DLD1 (cell line): ENCODE measurements around the gene CMKLR1.

ENCODE experiments used
- in situ Hi-C: cut with HindIII; loops from 2 replicates; pipeline ENCODE4 v1.10.0; 2017; ENCODE audit warnings: low sequenced_read_pairs

The CMKLR1 gene

DNA sequence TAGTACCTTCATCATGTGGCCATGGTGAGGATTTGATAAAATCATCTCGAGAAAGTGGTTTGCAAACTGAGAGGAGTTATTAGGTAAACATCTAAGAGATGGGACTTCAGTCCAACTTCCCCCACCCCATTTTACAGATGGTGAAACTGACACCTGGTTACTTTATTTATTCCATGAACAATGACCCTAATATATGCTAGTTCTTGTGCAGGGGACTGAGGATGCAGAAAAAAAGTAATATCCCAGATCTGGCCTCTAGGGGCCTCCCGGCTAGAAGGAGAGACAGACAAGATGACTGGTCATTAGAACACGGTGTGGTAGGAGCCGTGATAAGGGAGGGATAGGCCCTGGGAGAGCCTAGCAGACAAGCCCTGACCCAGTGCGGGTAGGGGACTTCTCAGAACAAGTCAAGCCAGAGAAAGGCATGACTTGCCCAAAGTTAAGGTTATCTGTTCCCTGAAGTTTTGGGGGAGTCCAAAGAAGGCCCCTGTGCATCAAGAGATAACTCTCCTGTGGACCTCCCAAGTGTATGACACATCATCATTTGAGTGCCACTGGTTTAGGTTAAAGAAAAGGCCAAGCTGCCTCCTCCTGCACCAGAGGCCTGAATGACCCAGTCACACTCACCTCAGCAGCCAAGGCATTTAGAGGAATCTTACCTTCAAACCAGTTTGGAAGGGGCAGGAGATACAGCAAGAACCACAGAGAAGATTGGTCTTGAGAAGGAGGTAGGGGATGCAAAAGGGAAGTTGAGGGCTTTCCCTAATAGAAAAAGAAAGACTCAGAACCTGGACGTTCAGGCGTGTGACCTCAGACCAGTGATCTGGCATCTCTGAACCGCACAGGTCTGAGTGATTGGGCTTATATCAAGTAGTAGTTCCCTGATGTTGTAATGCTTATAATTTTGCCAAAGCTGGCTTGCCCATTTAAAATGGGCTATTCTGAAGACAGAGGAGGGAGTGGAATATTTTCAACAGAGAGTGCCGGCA is 1.6 kb downstream of the CMKLR1 start:
- in situ Hi-C loops, result no loop called here

DNA sequence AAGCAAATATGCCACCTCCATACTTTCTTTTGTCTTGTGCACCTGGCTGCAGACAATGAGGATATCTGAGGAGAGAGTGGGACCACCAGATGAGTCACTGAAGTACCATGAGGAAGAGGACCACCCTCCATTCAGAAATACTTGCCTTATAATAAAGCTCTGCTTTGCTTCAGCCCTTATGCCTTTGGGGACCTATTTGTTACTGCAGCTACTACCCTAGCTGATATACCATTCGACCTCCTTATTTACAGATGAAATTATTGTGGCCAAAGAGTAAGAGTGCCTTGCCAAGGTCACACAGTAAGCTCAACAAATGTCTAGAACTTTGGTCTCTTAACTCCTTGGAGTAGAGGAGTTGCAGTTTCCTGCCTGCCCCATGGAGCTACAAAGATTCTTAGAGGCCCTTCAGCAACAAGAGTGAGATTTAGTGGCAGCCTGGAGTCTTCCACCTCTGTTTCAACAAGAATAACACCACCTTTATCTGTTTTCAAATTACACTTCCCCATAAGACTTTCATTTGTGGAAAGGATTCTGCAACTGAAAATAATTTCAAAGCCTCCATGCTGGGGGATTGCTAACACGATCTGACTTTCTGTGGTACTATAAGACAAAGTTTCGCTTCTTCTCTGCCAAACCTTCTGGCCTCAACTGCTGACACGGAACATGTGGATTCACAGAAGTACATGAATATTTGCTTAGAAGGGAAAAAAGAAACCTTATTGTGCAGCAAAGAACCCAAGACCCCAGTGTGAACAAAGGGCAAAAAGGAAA is 3.6 kb downstream of the CMKLR1 start:
- in situ Hi-C loops, result no loop called here

DNA sequence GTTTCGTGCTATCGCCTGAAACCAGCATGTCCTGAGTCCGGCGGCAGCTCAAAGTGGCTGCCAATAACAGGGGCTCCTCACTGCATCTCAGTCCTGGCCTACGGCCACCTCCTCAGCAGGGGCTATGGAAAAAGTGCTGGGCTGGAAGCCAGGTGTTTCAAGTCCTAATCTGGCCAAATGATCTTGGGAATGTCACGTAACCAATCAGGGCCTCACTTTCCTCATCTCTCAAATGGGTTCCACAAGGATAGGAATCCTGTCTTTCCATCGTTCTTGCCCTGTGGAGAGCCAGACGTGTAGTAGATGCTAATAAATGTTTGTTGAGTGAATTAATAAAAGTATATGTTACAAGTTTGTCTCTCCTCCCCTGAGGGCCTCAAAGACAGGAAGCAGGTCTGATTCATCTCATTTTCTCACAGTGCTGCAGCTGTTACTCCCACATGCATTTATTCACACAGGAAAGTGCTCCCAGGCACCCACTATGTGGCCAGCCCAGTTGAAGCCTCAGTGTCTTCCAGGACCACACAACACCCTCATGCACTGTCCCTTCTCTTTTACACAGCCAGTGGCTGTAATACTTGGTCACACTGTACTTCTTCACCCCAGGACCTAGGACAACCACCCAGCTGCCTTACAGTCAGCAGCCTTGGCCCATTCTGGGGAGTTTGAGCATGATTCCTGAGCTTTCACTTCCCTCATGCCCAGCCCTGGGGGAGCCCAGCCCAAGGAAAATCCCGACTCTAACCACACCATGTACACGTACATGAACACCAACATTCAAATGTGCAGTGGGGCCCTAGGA is 5.0 kb downstream of the CMKLR1 start:
- in situ Hi-C loops, result no loop called here

DNA sequence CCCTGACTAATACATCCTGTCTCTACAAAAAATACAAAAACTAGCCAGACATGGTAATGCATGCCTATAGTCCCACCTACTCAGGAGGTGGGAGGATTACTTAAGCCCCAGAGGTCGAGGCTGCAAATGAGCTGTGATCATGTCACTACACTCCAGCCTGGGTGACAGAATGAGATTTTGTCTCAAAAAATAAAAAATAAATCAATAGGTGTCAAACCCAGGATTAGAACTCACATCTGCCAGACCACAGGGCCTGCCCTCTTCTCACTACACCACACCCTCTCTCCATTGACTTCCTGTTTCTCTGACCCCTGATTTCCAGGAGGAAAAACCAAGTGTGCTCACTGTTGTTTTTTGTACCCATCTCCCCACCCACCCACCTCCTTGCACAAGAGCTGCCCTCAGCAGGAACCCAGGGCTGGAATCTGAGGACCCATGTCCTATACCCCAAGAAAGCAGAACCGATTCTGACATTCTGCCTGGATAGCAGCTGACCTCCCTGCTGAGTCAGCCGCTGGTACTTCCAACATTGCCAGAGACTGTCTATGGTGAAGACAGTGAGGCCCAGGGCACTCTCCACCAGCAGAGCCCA is 6.2 kb downstream of the CMKLR1 start:
- in situ Hi-C loops, result no loop called here

DNA sequence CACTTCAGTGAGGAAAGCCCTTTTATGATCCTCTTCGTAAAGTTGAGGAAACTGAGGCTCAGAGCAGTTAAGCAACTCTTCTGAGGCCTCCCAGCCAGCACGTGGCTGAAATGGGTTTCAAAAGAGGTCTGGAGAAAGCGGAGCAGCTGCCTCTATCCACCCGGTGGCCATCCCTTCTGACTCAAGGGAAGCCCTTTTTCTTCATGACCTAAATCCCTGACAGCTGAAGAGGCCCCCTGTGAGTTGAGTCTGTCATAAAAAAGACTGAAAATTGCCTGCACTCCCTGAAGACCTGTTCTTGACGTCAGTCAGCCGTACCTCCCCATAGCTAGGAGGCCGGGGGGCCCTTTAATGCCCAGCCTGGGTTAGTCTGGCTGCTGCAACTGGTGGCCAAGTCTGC is 10.7 kb downstream of the CMKLR1 start:
- in situ Hi-C loops, result no loop called here

DNA sequence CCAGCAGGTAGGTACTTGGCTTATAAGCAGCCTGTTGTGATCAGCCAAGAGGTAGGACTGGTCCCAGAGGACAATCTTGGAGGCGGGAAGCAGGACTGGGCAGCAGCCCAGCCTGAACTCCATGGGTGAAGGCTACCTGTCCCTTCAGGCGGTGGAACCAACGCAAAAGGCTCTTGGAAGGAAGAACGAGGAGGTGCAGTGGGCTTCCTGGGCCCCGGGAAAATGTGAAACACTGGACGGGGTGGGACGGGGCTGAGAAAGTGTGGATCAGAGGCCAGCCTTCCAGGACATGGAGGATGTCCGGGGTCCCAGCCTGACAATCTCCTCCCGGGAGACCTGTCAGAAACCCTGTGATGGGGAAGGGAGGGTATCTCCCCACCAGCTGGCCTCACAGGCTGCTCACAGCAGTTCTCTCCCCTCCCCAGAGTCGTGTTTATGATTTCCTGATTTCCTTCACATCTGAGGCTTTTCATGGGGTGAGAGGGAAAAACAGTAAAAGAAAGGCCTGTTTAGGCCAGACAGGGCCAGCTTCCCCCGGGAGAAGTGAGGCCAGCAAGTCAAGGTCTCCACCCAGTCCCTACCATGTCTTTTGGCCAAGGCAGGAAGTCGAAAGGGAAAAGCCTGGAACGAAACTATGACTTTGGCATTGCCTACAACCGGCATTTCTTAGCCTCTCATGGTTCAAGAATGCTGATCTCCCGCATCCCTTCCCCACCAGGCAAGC is 11.3 kb downstream of the CMKLR1 start:
- in situ Hi-C loops, result no loop called here

DNA sequence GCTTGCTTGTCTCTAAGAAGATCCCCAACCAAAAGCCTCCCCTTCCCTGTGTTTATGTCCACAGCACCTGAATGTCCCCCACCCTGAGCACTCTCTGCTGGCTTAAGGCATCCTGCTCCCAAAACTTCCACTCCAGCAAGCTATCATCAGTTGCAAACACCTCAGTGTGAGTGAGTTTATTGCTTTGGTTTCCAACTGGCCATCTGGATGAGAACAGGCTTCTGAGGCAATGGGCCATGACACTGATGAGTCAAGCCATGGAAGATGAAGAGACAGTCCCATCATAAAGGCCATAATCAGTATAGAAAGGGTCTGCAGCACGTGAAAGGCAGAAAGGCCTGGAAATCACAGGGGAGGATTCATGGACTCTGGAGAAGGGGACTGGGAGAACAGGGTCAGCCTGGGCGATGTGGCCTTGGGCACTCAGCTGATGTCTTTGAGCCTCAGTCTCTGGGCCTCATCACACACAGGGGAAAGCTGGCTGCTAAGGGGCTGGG is 12.8 kb downstream of the CMKLR1 start:
- in situ Hi-C loops, result no loop called here

DNA sequence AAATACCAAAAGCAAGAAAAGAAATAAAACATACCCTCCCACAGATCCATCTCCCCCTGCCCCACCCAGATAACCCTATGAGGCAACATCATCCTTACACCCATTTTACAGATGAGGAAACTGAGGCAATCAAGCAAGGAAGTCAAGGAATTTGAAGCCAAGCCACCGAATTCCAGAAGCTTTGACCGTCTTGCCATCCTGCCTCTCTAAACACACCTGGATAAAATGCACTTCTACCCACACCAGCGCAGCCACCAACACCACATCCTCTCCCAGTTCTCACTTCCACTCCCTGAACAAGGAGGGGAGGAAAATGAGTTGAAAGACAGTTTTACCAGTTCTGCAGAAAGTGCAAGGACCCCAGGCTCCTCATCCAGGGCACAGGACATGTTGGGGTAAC is 13.6 kb downstream of the CMKLR1 start:
- in situ Hi-C loops, result no loop called here

DNA sequence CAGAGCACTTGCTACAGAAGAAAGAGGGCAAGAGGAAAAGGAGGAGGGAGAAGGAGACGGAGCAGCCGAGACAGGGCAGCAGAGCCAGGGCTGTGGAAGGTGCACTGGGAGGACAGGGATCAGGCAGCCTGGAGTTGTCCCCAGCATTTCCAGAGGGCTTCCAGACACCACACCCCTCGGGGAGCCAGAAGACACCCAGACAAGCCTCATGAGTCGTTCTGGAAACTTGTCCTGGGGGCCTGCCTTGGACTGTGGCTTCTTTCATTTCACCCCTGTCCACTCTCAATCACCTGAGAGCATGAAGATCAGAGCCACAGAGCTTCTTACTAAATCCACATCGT is 14.1 kb downstream of the CMKLR1 start:
- in situ Hi-C loops, result no loop called here

DNA sequence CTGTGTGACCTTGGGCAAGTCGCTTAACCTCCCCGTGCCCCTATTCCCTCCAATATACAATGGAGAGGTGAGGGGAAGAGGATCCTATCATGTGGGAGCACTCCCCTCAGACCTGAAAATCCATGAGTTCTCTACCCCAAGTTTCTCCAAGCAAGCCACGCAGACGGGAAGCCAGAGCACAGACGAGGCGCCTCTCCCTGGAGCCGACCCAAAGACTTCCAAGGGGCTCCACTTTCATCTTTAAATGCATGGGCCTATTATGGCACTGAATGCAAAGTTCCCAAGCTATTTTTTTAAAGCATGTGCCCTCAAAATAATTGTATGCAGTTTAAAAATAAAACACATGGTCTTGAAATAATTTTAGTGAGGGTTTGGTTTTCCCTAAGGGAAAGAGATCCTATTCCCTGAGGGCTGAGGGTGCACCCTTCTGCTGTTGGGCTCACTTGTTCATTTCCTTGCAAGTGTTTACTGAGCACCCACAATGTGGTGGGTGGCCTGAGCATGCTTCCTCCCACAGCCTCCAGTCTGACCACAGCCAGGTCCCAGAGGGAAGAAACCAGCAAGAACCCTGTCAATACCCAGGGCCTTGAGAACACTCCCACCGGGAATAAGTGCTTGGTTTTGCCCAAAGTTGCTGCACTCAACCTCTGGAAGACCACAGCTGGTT is 14.6 kb downstream of the CMKLR1 start:
- in situ Hi-C loops, result no loop called here

DNA sequence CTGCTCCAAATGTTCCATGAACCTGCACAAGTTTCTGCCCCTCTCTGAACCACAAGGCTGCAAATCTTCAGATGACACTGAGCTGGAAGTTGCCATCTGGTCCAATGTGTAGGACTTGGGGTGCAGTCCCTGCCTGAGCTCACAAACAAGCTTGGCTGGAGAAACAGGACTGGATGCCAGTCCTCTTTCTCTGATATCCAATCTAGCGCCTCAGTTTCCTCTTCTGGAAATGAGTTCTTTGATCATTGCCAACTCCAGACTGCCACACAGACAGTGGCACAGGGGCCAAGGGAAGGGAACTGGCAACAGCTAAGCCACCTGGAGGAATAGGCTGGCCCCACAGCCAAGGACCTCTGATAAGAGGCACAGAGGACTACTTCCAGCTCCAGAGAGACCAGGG is 15.5 kb downstream of the CMKLR1 start:
- in situ Hi-C loops, result no loop called here

DNA sequence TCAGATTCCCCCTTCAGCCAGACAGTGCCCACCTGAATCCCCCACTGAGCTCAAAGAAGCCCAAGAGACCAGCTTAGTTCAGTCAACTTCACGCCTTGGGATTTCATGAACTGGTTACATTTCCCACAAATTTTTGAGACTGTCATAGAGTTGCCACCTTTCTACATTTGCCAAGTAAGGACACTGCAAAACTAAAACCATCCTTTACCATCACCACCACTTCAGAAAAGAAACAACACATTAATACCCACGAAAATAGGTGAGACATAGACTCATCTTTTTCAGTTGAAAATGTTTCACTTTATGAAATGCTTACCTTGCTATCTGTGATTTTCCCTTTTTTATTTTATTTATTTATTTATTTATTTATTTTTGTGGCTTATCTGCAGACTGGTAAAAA is 16.1 kb downstream of the CMKLR1 start:
- in situ Hi-C loops, result no loop called here

DNA sequence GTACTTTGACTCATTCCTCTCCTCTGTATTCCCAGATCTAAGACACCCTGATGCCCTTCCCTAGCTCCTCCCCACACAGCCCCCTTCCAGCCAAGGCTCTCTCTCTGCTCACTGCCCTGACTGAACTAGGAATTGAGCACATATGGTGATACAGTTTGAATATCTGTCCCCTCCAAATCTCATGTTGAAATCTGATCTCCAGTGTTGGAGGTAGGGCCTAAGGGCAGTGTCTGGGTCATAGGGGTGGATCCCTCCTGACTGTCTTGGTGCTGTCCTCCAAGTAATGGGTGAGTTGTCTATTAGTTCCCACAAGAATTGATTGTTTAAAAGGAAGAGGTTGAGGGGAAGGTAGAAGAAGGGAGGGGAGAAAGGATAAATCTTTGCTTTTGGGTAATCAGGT is 17.4 kb downstream of the CMKLR1 start:
- in situ Hi-C loops, result no loop called here

DNA sequence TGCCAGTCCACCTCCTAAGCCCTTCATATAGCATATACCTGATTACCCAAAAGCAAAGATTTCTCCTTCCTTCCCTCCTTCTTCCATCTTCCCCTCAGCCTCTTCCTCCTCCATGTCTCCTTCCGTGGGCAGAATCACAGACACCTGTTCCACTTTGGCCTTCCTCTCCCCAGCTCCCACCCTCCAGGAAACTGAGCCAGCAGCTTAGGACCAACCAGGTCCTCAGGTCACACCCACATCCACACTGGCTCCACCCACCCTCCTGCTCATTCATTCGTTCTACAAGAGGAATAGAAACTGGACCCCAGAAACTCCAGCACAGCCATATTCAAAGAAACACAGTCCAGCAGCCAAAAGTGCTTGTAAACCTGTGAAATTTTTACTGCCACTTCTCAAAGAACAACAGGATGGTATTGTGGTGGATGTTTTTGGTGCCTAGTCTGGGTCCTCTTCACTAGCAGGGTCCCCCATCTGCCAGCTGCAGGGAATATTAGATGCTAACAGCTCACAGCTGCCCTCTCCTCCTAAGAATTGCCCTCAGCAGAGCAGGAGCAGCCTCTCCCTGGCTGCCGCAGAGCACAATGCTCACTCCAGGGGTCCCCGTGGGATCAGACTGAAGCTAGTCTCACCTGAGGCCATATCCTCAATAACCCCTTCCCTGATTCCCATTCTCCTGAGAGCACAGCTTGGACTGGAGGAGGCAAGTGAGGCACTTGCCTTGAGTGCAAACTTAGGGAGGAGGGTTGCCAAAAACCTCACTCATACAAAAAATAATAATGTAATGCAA is 18.4 kb downstream of the CMKLR1 start:
- in situ Hi-C loops, result no loop called here

DNA sequence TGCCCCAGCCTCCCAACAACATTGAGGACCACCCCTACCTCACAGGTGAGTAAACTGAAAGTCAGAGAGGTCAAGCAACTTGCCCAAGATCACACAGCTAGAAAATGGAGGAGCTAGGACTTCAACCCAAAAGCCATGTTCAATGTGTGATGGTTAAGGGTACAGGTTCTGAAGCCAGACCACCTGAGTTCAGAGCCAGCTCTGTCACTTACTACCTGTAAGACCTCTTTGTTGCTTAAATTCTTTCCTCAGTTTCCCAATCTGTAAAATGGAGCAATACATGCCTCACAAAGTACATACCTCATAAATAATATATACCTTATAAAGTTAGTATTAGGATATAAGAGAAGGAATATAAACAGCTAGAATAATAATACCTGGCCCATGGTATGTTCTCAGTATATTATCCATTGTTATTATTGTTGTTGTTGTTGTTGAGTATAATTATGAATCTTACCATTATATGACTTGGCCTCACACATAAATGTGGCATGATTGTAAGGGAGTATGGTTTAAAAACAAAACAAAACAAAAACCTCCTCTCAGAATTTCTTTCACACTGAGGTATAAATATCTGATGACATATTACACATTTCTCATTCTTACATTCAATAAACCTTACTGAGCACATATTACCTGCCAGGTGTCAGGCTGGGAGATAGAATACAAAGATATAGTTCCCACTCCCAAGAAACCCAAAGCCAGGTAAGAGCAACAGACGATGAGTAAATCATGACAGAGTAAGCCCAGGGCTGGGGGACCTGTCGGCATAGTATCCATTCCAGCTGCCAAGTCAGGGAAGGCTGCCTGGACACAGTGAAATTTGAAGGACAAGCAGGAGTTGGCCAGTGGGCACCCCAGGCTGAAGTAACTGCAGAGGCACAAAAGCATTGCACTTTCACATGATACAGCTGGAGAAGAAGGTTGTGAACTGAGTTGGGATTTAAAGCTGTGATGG is 19.6 kb downstream of the CMKLR1 start:
- in situ Hi-C loops, result no loop called here

DNA sequence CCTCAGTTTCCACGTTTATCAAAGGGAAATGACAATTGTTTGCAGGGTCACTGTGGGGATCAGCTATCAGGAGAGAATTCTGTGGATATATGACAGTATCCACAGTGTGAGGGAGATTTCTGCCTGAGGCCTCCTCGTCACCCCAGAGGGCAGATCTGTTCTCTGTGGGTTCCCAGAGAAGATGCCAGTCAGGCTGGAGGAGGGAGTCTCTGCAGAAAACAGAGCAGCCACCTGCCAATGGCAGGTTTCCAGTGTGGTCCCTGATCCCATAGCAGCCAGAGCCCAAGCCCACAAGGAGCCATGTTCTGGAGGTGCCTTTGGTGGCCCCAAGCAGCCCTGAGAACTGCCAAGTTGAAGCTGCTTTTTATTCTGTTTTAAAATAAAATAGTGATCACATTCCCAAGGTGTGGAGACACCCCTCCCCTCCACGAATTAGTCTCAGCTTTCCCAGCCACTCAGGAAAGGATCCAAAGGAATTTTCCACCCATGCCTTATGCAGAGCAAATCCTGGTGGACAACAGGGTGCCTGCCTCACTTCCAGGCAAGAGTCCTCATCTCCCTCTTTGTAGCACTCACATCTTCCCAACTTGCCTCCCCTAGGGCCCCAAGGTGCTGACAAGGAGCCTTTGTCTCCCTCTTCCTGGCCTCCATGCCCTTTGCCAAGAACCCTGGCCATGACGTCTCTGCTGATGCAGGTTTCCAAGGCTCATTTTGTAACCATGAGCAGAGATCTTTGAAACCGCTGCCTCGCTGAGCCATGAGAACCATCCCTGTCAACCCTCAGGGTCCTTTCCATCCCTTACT is 20.4 kb downstream of the CMKLR1 start:
- in situ Hi-C loops, result no loop called here
